Endothelial cell of umbilical vein (primary cell): ENCODE measurements around the gene RHOH. TPM values are rescaled to one million over a fixed set of nuclear protein-coding genes. Genes with fewer than 3 reads are reported as not detected.

Experiments
- BruUV-seq: library from RNA; stranded (reverse); fragments of 400-500 nt; replicated peaks from 2 replicates; lab custom pipeline; 2021; lab: Mats Ljungman, UMichigan
- CTCF ChIA-PET: fragments of 300-600, 350-600 bp; sonication (Branson Sonifier 250); formaldehyde crosslinking; loops from one replicate; lab custom pipeline; 2021; ENCODE audit warnings: antibody characterized with exemption, inconsistent platforms; lab: Charles Lee
- POLR2A ChIA-PET: fragments of 300-600, 350-600 bp; sonication (Branson Sonifier 250); formaldehyde crosslinking; loops from one replicate; lab custom pipeline; 2021; ENCODE audit warnings: antibody characterized with exemption, inconsistent platforms; lab: Charles Lee
- DNase-seq: peaks from one replicate; pipeline ENCODE4 v3.0.0-alpha.2; 2011; ENCODE audit warnings: low read depth, low spot score
- FAIRE-seq: peaks from 2 replicates; lab custom pipeline; 2011; peaks lifted over from hg19 to GRCh38; lab: Jason Lieb, UNC
- H2AFZ ChIP-seq: 2 replicates; pipeline ENCODE4 v1.6.0; 2012; ENCODE audit warnings: low read depth, low read length, control low read depth, inconsistent platforms
- H3K27ac ChIP-seq: 2 replicates; pipeline ENCODE4 v1.5.1; 2011; ENCODE audit warnings: low read depth, mild to moderate bottlenecking, control low read depth, low read length, moderate library complexity; ENCODE audit not compliant: insufficient read depth
- H3K27me3 ChIP-seq, 2 experiments: 2 replicates each; pipeline versions ENCODE4 v1.6.0 to v1.6.1; 2011; ENCODE audit warnings: low read length in 2 of 2, mixed read lengths in 1 of 2; ENCODE audit not compliant: control insufficient read depth in 2 of 2, insufficient read depth in 2 of 2
- H3K36me3 ChIP-seq, 2 experiments: 2 replicates in 1 of 2; 3 replicates in 1 of 2; pipeline ENCODE4 v1.5.1; 2011; ENCODE audit warnings: low read length in 2 of 2, mild to moderate bottlenecking in 1 of 2, moderate library complexity in 1 of 2; ENCODE audit not compliant: control insufficient read depth in 2 of 2, insufficient read depth in 2 of 2; ENCODE audit errors: extremely low read depth in 1 of 2
- H3K4me1 ChIP-seq: 3 replicates; pipeline ENCODE4 v1.5.1; 2011; ENCODE audit warnings: mild to moderate bottlenecking, low read length; ENCODE audit not compliant: control insufficient read depth, insufficient read depth; ENCODE audit errors: extremely low read depth
- H3K4me2 ChIP-seq: 2 replicates; pipeline ENCODE4 v1.6.1; 2011; ENCODE audit warnings: low read length, control low read depth, mixed read lengths; ENCODE audit not compliant: insufficient read depth
- H3K4me3 ChIP-seq, 3 experiments: fragments of 200-600 bp in 1 of 3; sonication (generic), shearing (Covaris generic) in 1 of 3; replicated peaks in 1 of 3; 2 replicates each; pipeline ENCODE4 v1.5.1; 2011 to 2016; ENCODE audit warnings: control low read depth in 3 of 3, low read length in 3 of 3, mild to moderate bottlenecking in 2 of 3, inconsistent platforms in 1 of 3, low read depth in 1 of 3, moderate library complexity in 1 of 3; ENCODE audit not compliant: insufficient read depth in 1 of 3
- H3K79me2 ChIP-seq: 2 replicates; pipeline ENCODE4 v1.6.0; 2012; ENCODE audit warnings: low read length, inconsistent platforms; ENCODE audit not compliant: control insufficient read depth, insufficient read depth
- H3K9ac ChIP-seq: replicated peaks from 2 replicates; pipeline ENCODE3; 2011; ENCODE audit warnings: low read length, control low read depth; ENCODE audit not compliant: insufficient read depth; ENCODE audit errors: extremely low read depth
- H3K9me1 ChIP-seq: replicated peaks from 3 replicates; pipeline ENCODE4 v1.6.0; 2011; ENCODE audit warnings: mild to moderate bottlenecking, low read length; ENCODE audit not compliant: control insufficient read depth, insufficient read depth; ENCODE audit errors: extremely low read depth
- H3K9me3 ChIP-seq: replicated peaks from 2 replicates; pipeline ENCODE4 v1.5.1; 2012; ENCODE audit warnings: low read length, inconsistent platforms; ENCODE audit not compliant: control insufficient read depth, insufficient read depth
- H4K20me1 ChIP-seq: replicated peaks from 2 replicates; pipeline ENCODE3; 2011; ENCODE audit warnings: mild to moderate bottlenecking, low read length; ENCODE audit not compliant: control insufficient read depth, insufficient read depth; ENCODE audit errors: extremely low read depth
- EZH2 ChIP-seq: IDR thresholded peaks from 2 replicates; pipeline ENCODE4 v1.6.1; 2012; ENCODE audit warnings: borderline replicate concordance, low read depth, mild to moderate bottlenecking, moderate library complexity, low read length, inconsistent platforms; ENCODE audit not compliant: severe bottlenecking
- FOS ChIP-seq: IDR thresholded peaks from 2 replicates; pipeline ENCODE4 v1.6.1; 2011; ENCODE audit warnings: mild to moderate bottlenecking, low read length, moderate library complexity, borderline replicate concordance; ENCODE audit not compliant: insufficient read depth
- GATA2 ChIP-seq: IDR thresholded peaks from 2 replicates; pipeline ENCODE4 v1.7.0; 2011; ENCODE audit warnings: low read depth, mild to moderate bottlenecking, moderate library complexity, mixed read lengths, low read length; ENCODE audit not compliant: insufficient read length, insufficient read depth
- JUN ChIP-seq: IDR thresholded peaks from 2 replicates; pipeline ENCODE4 v1.6.1; 2011; ENCODE audit warnings: borderline replicate concordance, low read depth; ENCODE audit not compliant: insufficient read length, insufficient read depth
- MYC ChIP-seq: IDR thresholded peaks from one replicate; pipeline ENCODE4 v1.6.1; 2011; ENCODE audit warnings: mild to moderate bottlenecking, low read depth, low read length
- POLR2A ChIP-seq: IDR thresholded peaks from 2 replicates; pipeline ENCODE4 v1.6.1; 2012; ENCODE audit warnings: low read depth, mild to moderate bottlenecking, control low read depth, low read length
- POLR2AphosphoS5 ChIP-seq: IDR thresholded peaks from 2 replicates; pipeline ENCODE4 v1.6.1; 2012; ENCODE audit warnings: low read depth, mild to moderate bottlenecking, control low read depth, low read length, moderate library complexity; ENCODE audit not compliant: insufficient read depth
- dilution Hi-C: fragments of 300-500 bp; cut with MboI; formaldehyde crosslinking; loops from one replicate; pipeline ENCODE4 v1.15.0; 2019; ENCODE audit warnings: low sequenced_read_pairs; ENCODE audit not compliant: extremely low pct_ligation_motif_present
- intact Hi-C: fragments of 100-400 bp; cut with micrococcal nuclease; formaldehyde crosslinking; loops from one replicate; pipeline ENCODE4 v1.10.0; 2022
- polyA plus RNA-seq, 4 experiments: library from polyadenylated mRNA; depleted of rRNA in 3 of 4; stranded (reverse) in 3 of 4; unstranded in 1 of 4; fragments of >200 nt; gene quantifications; 2 replicates each; pipeline versions ENCODE4 v1.2.1 to v1.2.3, GENCODE V29; 2011 to 2012; ENCODE audit warnings: missing spikeins in 1 of 4
- total RNA-seq: library from RNA; stranded (reverse); gene quantifications from 2 replicates; pipeline ENCODE4 v1.2.3, GENCODE V29; 2021
- TF ChIP-seq, protein P1 (sequence below): IDR thresholded peaks from 2 replicates; pipeline ENCODE4 v1.6.1; 2011; ENCODE audit not compliant: insufficient read depth, insufficient read length
- TF ChIP-seq, protein P2 (sequence below), 2 donors: IDR thresholded peaks; 1 replicate in 1 of 2; 2 replicates in 1 of 2; pipeline ENCODE4 v1.5.1; 2011; ENCODE audit warnings: low read length in 2 of 2, mild to moderate bottlenecking in 2 of 2, moderate library complexity in 2 of 2, control low read depth in 1 of 2, inconsistent platforms in 1 of 2, low read depth in 1 of 2; ENCODE audit not compliant: insufficient read depth in 1 of 2; ENCODE audit errors: extremely low read depth in 1 of 2

The RHOH gene
- total and polyA plus RNA-seq, 2 donors (not counting 3 experiments of a cell fraction or from before 2014, with no cell fraction given): not detected

DNA sequence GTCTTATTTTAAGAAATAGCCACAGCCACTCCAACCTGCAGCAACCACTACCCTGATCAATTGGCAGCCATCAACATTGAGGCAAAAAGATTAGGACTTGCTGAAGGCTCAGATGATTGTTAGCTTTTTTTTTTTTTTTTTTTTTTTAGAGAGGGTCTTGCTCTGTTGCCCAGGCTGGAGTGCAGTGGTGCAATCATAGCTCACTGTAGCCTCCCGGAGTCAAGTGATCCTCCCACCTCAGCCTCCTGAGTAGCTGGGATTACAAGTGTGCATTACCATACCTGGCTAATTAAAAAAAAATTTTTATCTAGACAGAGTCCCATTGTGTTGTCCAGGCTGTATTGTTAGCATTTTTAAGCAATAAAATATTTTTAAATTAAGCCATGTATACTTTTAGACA is 26.5 kb downstream of the RHOH start:
- Histone ChIP-seq H3K27me3 (peaks cover 0 to 1% of the 10 kb centered on the region in 2 experiments), H3K4me1 (no peaks in the 10 kb centered on the region), H3K36me3 (no peaks in the 10 kb centered on the region), H3K27ac (no peak overlapping the region), H3K4me3 (no peak overlapping the region), H2AFZ (no peak overlapping the region), H4K20me1 (no peaks in the 10 kb centered on the region), H3K79me2 (no peaks in the 10 kb centered on the region), H3K9me3 (no peaks in the 10 kb centered on the region), H3K9ac (no peak overlapping the region), H3K4me2 (no peak overlapping the region), H3K9me1 (no peaks in the 10 kb centered on the region)
- DNase-seq: no peak
- dilution Hi-C loops: no loop called here
- ChIA-PET CTCF (interaction anchor here (0.7 kb wide), 1 partner anchor 665 kb away, joined by 3 read pairs; no protein-coding TSS in a partner anchor), POLR2A (interaction anchor here (0.7 to 0.8 kb wide), 2 partner anchors 57 to 167 kb away, joined by 3 to 7 read pairs; partner anchors contain the start of gene N4BP2)
- no peak for FAIRE-seq
- no TSS peak for BruUV-seq
- intact Hi-C loops: no loop called here
- TF ChIP-seq EZH2: no peak
- TF ChIP-seq GATA2: no peak
- TF ChIP-seq, protein P1, sequence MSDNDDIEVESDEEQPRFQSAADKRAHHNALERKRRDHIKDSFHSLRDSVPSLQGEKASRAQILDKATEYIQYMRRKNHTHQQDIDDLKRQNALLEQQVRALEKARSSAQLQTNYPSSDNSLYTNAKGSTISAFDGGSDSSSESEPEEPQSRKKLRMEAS: no peak
- no peak for TF ChIP-seq POLR2AphosphoS5
- TF ChIP-seq POLR2A: no peak
- no peak for TF ChIP-seq JUN

DNA sequence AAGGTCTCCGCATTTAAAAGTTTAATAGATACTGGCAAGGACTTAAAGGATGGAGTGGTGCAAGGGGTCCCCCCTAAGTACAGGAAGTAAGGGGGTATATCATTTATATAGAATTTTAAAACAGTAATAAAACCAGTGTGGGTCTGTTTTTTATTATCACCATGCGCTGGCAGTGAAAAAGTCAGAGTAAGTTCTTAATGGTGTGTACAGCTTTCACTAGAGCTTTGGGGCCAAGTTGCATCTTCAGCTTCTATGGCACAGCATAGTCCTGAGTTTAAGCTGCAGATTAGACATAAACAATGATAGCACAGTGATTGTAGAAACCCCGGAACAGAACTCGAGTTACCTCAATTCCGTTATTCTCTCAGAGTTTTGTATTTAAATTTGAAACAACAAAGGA is 27.6 kb downstream of the RHOH start:
- Histone ChIP-seq H3K79me2 (no peaks in the 10 kb centered on the region), H3K9me1 (no peaks in the 10 kb centered on the region), H2AFZ (no peak overlapping the region), H3K27me3 (no peaks in the 10 kb centered on the region), H3K4me1 (no peaks in the 10 kb centered on the region), H3K9ac (no peak overlapping the region), H3K9me3 (no peaks in the 10 kb centered on the region), H3K4me3 (no peak overlapping the region), H3K4me2 (no peak overlapping the region), H3K36me3 (no peaks in the 10 kb centered on the region), H4K20me1 (no peaks in the 10 kb centered on the region), H3K27ac (no peak overlapping the region)
- dilution Hi-C loops (no loop called here), intact Hi-C loops (no loop called here)
- ChIA-PET CTCF (no interaction called here), POLR2A (no interaction called here)
- no TSS peak for BruUV-seq
- DNase-seq (no peak), FAIRE-seq (no peak)
- TF ChIP-seq MYC (no peak), FOS (no peak), EZH2 (no peak), JUN (no peak), POLR2A (no peak), GATA2 (no peak), POLR2AphosphoS5 (no peak)
- TF ChIP-seq, protein P1: no peak
- TF ChIP-seq, protein P2, sequence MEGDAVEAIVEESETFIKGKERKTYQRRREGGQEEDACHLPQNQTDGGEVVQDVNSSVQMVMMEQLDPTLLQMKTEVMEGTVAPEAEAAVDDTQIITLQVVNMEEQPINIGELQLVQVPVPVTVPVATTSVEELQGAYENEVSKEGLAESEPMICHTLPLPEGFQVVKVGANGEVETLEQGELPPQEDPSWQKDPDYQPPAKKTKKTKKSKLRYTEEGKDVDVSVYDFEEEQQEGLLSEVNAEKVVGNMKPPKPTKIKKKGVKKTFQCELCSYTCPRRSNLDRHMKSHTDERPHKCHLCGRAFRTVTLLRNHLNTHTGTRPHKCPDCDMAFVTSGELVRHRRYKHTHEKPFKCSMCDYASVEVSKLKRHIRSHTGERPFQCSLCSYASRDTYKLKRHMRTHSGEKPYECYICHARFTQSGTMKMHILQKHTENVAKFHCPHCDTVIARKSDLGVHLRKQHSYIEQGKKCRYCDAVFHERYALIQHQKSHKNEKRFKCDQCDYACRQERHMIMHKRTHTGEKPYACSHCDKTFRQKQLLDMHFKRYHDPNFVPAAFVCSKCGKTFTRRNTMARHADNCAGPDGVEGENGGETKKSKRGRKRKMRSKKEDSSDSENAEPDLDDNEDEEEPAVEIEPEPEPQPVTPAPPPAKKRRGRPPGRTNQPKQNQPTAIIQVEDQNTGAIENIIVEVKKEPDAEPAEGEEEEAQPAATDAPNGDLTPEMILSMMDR (IDR thresholded peaks at IDR 0.05; ENCODE audit: extremely low read depth in 1 of 2, insufficient read depth in 1 of 2, low read depth in 1 of 2, low read length in 2 of 2): no peak
